ENCODE results near the gene BRMS1L. TPM values are rescaled to one million over a fixed set of nuclear protein-coding genes. Genes with fewer than 3 reads are reported as not detected.

Gene BRMS1L
- total and polyA plus RNA-seq, 2 experiments from 2014 or later, result 11.8 to 19.5 TPM

DNA sequence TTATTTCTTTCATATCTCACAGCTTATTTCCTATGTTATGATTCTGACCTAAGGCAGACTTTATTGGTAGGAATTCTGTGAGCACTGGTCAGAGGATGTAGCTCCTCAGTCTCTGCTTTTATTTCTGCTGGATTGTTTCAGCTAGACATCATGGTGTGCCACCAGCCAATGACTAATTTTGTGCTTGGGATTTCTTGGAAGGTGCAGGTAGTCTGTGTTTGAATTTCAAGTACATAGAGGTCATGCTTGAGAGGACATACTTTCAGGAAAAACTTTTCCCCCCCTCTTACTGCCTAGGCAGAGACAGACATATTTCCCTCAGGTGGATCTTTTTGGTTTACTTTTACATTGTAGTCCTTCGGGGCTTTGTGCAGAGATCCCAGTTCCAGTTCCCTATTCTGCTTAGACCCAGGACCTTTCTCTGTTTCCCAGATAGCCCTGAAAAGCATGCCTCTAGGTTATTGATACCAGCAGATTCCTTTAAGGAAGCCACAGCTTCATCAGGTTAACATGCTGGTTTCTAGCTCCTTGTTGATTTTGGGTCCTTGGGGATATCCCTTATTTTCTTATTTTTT lies 28.6 kb downstream of the BRMS1L start (continued):
- TF ChIP-seq, protein P1, sequence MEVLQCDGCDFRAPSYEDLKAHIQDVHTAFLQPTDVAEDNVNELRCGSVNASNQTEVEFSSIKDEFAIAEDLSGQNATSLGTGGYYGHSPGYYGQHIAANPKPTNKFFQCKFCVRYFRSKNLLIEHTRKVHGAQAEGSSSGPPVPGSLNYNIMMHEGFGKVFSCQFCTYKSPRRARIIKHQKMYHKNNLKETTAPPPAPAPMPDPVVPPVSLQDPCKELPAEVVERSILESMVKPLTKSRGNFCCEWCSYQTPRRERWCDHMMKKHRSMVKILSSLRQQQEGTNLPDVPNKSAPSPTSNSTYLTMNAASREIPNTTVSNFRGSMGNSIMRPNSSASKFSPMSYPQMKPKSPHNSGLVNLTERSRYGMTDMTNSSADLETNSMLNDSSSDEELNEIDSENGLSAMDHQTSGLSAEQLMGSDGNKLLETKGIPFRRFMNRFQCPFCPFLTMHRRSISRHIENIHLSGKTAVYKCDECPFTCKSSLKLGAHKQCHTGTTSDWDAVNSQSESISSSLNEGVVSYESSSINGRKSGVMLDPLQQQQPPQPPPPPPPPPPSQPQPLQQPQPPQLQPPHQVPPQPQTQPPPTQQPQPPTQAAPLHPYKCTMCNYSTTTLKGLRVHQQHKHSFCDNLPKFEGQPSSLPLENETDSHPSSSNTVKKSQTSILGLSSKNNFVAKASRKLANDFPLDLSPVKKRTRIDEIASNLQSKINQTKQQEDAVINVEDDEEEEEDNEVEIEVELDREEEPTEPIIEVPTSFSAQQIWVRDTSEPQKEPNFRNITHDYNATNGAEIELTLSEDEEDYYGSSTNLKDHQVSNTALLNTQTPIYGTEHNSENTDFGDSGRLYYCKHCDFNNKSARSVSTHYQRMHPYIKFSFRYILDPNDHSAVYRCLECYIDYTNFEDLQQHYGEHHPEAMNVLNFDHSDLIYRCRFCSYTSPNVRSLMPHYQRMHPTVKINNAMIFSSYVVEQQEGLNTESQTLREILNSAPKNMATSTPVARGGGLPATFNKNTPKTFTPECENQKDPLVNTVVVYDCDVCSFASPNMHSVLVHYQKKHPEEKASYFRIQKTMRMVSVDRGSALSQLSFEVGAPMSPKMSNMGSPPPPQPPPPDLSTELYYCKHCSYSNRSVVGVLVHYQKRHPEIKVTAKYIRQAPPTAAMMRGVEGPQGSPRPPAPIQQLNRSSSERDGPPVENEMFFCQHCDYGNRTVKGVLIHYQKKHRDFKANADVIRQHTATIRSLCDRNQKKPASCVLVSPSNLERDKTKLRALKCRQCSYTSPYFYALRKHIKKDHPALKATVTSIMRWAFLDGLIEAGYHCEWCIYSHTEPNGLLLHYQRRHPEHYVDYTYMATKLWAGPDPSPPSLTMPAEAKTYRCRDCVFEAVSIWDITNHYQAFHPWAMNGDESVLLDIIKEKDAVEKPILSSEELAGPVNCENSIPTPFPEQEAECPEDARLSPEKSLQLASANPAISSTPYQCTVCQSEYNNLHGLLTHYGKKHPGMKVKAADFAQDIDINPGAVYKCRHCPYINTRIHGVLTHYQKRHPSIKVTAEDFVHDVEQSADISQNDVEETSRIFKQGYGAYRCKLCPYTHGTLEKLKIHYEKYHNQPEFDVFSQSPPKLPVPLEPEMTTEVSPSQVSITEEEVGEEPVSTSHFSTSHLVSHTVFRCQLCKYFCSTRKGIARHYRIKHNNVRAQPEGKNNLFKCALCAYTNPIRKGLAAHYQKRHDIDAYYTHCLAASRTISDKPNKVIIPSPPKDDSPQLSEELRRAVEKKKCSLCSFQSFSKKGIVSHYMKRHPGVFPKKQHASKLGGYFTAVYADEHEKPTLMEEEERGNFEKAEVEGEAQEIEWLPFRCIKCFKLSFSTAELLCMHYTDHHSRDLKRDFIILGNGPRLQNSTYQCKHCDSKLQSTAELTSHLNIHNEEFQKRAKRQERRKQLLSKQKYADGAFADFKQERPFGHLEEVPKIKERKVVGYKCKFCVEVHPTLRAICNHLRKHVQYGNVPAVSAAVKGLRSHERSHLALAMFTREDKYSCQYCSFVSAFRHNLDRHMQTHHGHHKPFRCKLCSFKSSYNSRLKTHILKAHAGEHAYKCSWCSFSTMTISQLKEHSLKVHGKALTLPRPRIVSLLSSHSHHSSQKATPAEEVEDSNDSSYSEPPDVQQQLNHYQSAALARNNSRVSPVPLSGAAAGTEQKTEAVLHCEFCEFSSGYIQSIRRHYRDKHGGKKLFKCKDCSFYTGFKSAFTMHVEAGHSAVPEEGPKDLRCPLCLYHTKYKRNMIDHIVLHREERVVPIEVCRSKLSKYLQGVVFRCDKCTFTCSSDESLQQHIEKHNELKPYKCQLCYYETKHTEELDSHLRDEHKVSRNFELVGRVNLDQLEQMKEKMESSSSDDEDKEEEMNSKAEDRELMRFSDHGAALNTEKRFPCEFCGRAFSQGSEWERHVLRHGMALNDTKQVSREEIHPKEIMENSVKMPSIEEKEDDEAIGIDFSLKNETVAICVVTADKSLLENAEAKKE (CRISPR knock-in tag; IDR thresholded peaks at IDR 0.05), result no peak

DNA sequence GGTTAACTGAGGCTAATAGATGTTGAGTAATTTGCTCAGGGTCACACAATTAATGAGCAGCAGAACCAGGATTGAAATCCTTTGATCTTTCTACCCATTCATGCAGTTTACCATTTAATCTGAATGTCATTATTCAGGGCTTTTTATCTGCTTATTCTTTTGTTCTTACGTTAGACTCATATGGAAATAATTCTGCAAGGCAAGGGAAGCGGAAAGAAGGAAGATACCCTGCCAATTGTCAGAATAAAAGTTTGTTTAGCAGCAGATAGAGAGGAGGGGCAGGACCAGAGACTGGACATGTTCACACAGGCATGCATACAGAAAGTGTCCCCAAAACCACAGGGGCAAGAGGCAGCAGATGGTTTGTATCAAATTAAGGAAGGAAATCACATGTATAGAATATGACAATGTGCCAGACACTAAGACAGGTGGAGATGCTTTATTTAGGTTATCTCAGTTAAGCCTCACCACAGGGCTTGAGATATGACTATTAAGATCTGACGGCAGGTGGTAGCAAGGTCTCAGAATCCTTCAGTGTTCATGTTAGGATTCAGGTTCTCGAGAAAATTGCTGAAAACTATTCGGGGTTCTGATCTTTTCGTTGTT lies 29.8 kb downstream of the BRMS1L start:
- Mint-ChIP-seq H3K9me3 (peaks cover 4% of the 10 kb centered on the region; the same call in 1 of the 3 replicates), H3K36me3 (ENCODE audit: low read depth) (peaks cover 16% of the 10 kb centered on the region), H3K4me3 (no peak overlapping the region), H3K27ac (no peak overlapping the region), H3K4me1 (no peaks in the 10 kb centered on the region), H3K27me3 (ENCODE audit: insufficient read depth, low read depth, poor library complexity) (no peaks in the 10 kb centered on the region)
- Histone ChIP-seq H3F3A (replicated peaks; ENCODE audit: low read depth) (no peaks in the 10 kb centered on the region), H2AFZ (no peak overlapping the region), H3K27ac (ENCODE audit: low read depth) (no peak overlapping the region), H3K4me3 (no peak overlapping the region), H3K36me3 (ENCODE audit: insufficient read depth) (no peaks in the 10 kb centered on the region; the same call in 1 of the 2 replicates), H3K4me1 (ENCODE audit: insufficient read depth) (no peaks in the 10 kb centered on the region), H3K79me2 (replicated peaks; ENCODE audit: insufficient read depth) (no peaks in the 10 kb centered on the region), H3K9me2 (ENCODE audit: insufficient read depth) (no peaks in the 10 kb centered on the region), H3K4me2 (no peak overlapping the region), H3K27me3 (ENCODE audit: insufficient read depth) (no peaks in the 10 kb centered on the region), H4K20me1 (replicated peaks; ENCODE audit: insufficient read depth) (no peaks in the 10 kb centered on the region)
- TF ChIP-seq EZH2phosphoT487 (IDR thresholded peaks at IDR 0.05; ENCODE audit: unreplicated experiment) (no peak), CREB1 (CRISPR knock-in tag; IDR thresholded peaks at IDR 0.05; ENCODE audit: low read depth) (no peak), ZNF114 (CRISPR knock-in tag; IDR thresholded peaks at IDR 0.05) (no peak), JUNB (IDR thresholded peaks at IDR 0.05; ENCODE audit: unreplicated experiment) (no peak)
- TF ChIP-seq, protein P1 (CRISPR knock-in tag; IDR thresholded peaks at IDR 0.05), result no peak
- TF ChIP-seq, protein P2, sequence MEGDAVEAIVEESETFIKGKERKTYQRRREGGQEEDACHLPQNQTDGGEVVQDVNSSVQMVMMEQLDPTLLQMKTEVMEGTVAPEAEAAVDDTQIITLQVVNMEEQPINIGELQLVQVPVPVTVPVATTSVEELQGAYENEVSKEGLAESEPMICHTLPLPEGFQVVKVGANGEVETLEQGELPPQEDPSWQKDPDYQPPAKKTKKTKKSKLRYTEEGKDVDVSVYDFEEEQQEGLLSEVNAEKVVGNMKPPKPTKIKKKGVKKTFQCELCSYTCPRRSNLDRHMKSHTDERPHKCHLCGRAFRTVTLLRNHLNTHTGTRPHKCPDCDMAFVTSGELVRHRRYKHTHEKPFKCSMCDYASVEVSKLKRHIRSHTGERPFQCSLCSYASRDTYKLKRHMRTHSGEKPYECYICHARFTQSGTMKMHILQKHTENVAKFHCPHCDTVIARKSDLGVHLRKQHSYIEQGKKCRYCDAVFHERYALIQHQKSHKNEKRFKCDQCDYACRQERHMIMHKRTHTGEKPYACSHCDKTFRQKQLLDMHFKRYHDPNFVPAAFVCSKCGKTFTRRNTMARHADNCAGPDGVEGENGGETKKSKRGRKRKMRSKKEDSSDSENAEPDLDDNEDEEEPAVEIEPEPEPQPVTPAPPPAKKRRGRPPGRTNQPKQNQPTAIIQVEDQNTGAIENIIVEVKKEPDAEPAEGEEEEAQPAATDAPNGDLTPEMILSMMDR (conservative IDR thresholded peaks at IDR 0.05; ENCODE audit: low read depth in 2 of 2), result no peak
- ATAC-seq (no peak), DNase-seq (ENCODE audit: low spot score) (no peak)
